HEK293 (cell line): ENCODE measurements around the gene DST.
A peak's percentile ranks its signal among the peaks of the same experiment; 100 is the strongest.

Experiments
- IKZF3 ChIP-seq: fragments of 450-650 bp; IDR thresholded peaks from 2 replicates; pipeline ENCODE4 v1.5.0; 2018; ENCODE audit warnings: missing biosample characterization, mild to moderate bottlenecking, missing genetic modification characterization, moderate library complexity
- KLF8 ChIP-seq: fragments of 450-650 bp; formaldehyde crosslinking; IDR thresholded peaks from 2 replicates; pipeline ENCODE4 v1.5.1; 2016; ENCODE audit warnings: missing biosample characterization, missing genetic modification characterization
- SP2 ChIP-seq: fragments of 450-650 bp; formaldehyde crosslinking; IDR thresholded peaks from 2 replicates; pipeline ENCODE4 v1.5.1; 2016; ENCODE audit warnings: missing biosample characterization, missing genetic modification characterization
- SP7 ChIP-seq: fragments of 450-650 bp; formaldehyde crosslinking; IDR thresholded peaks from 2 replicates; pipeline ENCODE4 v1.5.1; 2016; ENCODE audit warnings: missing biosample characterization, missing genetic modification characterization
- TCF7L2 ChIP-seq: IDR thresholded peaks from 2 replicates; pipeline ENCODE4 v1.6.1; 2011; ENCODE audit warnings: low read depth, mild to moderate bottlenecking, inconsistent platforms, low read length, moderate library complexity, borderline replicate concordance
- ZBTB8A ChIP-seq: fragments of 450-650 bp; formaldehyde crosslinking; IDR thresholded peaks from 2 replicates; pipeline ENCODE4 v1.5.1; 2016; ENCODE audit warnings: missing biosample characterization, missing genetic modification characterization
- ZFP3 ChIP-seq: fragments of 450-650 bp; formaldehyde crosslinking; IDR thresholded peaks from 2 replicates; pipeline ENCODE4 v1.5.1; 2016; ENCODE audit warnings: low read depth, missing biosample characterization, missing genetic modification characterization
- ZFP69B ChIP-seq: fragments of 450-650 bp; formaldehyde crosslinking; IDR thresholded peaks from 2 replicates; pipeline ENCODE4 v1.5.1; 2016; ENCODE audit warnings: missing biosample characterization, missing genetic modification characterization
- ZNF184 ChIP-seq: fragments of 450-650 bp; IDR thresholded peaks from 2 replicates; pipeline ENCODE4 v1.5.1; 2018; ENCODE audit warnings: missing biosample characterization, mild to moderate bottlenecking, missing genetic modification characterization
- ZNF19 ChIP-seq: fragments of 450-650 bp; formaldehyde crosslinking; IDR thresholded peaks from 2 replicates; pipeline ENCODE4; 2016; ENCODE audit warnings: missing biosample characterization, missing genetic modification characterization, low read depth
- ZNF24 ChIP-seq: fragments of 450-650 bp; formaldehyde crosslinking; IDR thresholded peaks from 2 replicates; pipeline ENCODE4 v1.5.1; 2016; ENCODE audit warnings: missing biosample characterization, missing genetic modification characterization
- ZNF350 ChIP-seq: fragments of 450-650 bp; formaldehyde crosslinking; IDR thresholded peaks from 2 replicates; pipeline ENCODE4 v1.5.0; 2017; ENCODE audit warnings: missing biosample characterization, mild to moderate bottlenecking, missing genetic modification characterization
- ZNF423 ChIP-seq: fragments of 450-650 bp; formaldehyde crosslinking; IDR thresholded peaks from 2 replicates; pipeline ENCODE4 v1.5.1; 2016; ENCODE audit warnings: missing biosample characterization, missing genetic modification characterization
- ZNF621 ChIP-seq: fragments of 450-650 bp; formaldehyde crosslinking; IDR thresholded peaks from 2 replicates; pipeline ENCODE4 v1.5.1; 2017; ENCODE audit warnings: missing biosample characterization, missing genetic modification characterization
- ZNF777 ChIP-seq: fragments of 450-650 bp; formaldehyde crosslinking; IDR thresholded peaks from 2 replicates; pipeline ENCODE4 v1.5.1; 2017; ENCODE audit warnings: missing biosample characterization, missing genetic modification characterization, borderline replicate concordance
- ZSCAN16 ChIP-seq: fragments of 450-650 bp; formaldehyde crosslinking; IDR thresholded peaks from 2 replicates; pipeline ENCODE4 v1.5.1; 2016; ENCODE audit warnings: missing biosample characterization, missing genetic modification characterization
- ZXDB ChIP-seq: fragments of 450-650 bp; formaldehyde crosslinking; IDR thresholded peaks from 2 replicates; pipeline ENCODE4 v1.5.1; 2016; ENCODE audit warnings: missing biosample characterization, missing genetic modification characterization
- TF ChIP-seq, protein P1 (sequence below): fragments of 450-650 bp; formaldehyde crosslinking; IDR thresholded peaks from 2 replicates; pipeline ENCODE4 v1.5.1; 2016; ENCODE audit warnings: missing biosample characterization, missing genetic modification characterization
- TF ChIP-seq, protein P2 (sequence below): fragments of 450-650 bp; formaldehyde crosslinking; IDR thresholded peaks from 2 replicates; pipeline ENCODE4 v1.5.1; 2016; ENCODE audit warnings: missing biosample characterization, missing genetic modification characterization, low read depth
- TF ChIP-seq, protein P3 (sequence below): fragments of 450-650 bp; formaldehyde crosslinking; IDR thresholded peaks from 2 replicates; pipeline ENCODE4 v1.5.1; 2016; ENCODE audit warnings: missing biosample characterization, missing genetic modification characterization
- TF ChIP-seq, protein P4 (sequence below): fragments of 450-650 bp; formaldehyde crosslinking; IDR thresholded peaks from 2 replicates; pipeline ENCODE4 v1.5.1; 2017; ENCODE audit warnings: missing biosample characterization, missing genetic modification characterization
- TF ChIP-seq, protein P5 (sequence below): fragments of 450-650 bp; formaldehyde crosslinking; IDR thresholded peaks from 2 replicates; pipeline ENCODE4 v1.5.1; 2016; ENCODE audit warnings: missing biosample characterization, missing genetic modification characterization
- TF ChIP-seq, protein P6 (sequence below): fragments of 450-650 bp; formaldehyde crosslinking; IDR thresholded peaks from 2 replicates; pipeline ENCODE4 v1.5.1; 2016; ENCODE audit warnings: missing biosample characterization, missing genetic modification characterization
- TF ChIP-seq, protein P7 (sequence below): fragments of 450-650 bp; formaldehyde crosslinking; IDR thresholded peaks from 2 replicates; pipeline ENCODE4 v1.5.1; 2016; ENCODE audit warnings: missing biosample characterization, missing genetic modification characterization
- TF ChIP-seq, protein P8 (sequence below): fragments of 450-650 bp; formaldehyde crosslinking; IDR thresholded peaks from 2 replicates; pipeline ENCODE4 v1.5.1; 2016; ENCODE audit warnings: missing biosample characterization, missing genetic modification characterization

DST gene

DNA sequence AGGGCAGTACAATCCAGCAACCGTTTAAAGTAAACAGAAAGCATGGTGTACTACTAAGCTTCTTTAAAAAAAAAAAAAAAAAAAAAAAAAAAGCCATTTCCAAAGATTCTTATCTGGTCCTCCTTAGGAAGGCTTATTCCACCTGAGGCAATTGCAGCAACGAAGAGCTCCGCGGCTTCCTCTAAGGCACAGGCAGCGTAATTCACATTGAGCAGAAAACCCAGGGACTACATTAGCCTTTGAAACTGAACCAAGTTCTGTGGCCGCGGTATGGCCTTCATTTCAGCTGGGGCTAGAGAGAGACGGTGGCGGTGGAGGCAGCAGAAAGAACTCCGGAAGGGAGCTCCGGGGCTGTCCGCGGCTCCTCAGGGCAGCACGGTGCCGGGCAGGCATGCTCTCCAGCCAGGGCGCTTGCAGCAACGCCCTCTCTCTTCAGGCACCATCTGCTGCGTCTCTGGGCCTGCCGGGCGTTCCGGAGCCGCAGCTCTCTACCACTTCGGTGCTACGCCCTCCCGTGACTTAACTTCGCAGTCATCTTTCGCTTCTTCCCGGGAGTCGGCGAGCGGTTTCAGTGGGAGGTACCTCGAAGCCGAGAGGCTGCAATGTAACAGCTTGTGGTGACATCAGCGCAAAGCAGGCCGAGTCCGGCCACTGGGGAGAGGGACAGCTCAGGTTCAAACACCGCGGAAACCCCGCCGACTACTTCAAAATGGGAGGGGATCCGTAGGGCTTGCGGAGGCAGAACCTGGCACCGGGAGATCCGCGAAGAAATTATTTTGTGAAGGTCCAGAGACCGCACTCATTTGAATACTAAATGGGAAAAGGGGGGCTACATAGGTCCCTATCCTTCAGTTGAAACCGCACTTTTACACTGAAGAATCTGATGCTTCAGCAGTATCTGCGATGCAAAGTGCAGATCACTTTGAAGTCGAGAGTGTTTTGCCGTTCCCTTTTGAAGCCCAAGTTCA is 100.0 kb downstream of the DST start (continued):
- TF ChIP-seq ZFP3 (tag by site-specific recombination): no peak
- TF ChIP-seq ZBTB8A: peak; percentile 97
- 0 out of 2 replicates have a peak, but pooled peaks have one; percentile 53 for TF ChIP-seq ZNF24
- TF ChIP-seq, protein P1, sequence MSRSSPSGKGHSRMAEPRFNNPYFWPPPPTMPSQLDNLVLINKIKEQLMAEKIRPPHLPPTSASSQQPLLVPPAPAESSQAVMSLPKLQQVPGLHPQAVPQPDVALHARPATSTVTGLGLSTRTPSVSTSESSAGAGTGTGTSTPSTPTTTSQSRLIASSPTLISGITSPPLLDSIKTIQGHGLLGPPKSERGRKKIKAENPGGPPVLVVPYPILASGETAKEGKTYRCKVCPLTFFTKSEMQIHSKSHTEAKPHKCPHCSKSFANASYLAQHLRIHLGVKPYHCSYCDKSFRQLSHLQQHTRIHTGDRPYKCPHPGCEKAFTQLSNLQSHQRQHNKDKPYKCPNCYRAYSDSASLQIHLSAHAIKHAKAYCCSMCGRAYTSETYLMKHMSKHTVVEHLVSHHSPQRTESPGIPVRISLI (tag by site-specific recombination): peak; percentile 99
- TF ChIP-seq, protein P2, sequence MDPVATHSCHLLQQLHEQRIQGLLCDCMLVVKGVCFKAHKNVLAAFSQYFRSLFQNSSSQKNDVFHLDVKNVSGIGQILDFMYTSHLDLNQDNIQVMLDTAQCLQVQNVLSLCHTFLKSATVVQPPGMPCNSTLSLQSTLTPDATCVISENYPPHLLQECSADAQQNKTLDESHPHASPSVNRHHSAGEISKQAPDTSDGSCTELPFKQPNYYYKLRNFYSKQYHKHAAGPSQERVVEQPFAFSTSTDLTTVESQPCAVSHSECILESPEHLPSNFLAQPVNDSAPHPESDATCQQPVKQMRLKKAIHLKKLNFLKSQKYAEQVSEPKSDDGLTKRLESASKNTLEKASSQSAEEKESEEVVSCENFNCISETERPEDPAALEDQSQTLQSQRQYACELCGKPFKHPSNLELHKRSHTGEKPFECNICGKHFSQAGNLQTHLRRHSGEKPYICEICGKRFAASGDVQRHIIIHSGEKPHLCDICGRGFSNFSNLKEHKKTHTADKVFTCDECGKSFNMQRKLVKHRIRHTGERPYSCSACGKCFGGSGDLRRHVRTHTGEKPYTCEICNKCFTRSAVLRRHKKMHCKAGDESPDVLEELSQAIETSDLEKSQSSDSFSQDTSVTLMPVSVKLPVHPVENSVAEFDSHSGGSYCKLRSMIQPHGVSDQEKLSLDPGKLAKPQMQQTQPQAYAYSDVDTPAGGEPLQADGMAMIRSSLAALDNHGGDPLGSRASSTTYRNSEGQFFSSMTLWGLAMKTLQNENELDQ (tag by site-specific recombination): no peak
- TF ChIP-seq ZSCAN16 (tag by site-specific recombination): no peak
- peak; percentile 77; the same call in 1 of the 2 replicates for TF ChIP-seq KLF8 (tag by site-specific recombination)
- TF ChIP-seq, protein P3, sequence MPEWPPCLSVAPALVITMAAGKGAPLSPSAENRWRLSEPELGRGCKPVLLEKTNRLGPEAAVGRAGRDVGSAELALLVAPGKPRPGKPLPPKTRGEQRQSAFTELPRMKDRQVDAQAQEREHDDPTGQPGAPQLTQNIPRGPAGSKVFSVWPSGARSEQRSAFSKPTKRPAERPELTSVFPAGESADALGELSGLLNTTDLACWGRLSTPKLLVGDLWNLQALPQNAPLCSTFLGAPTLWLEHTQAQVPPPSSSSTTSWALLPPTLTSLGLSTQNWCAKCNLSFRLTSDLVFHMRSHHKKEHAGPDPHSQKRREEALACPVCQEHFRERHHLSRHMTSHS (tag by site-specific recombination): no peak
- TF ChIP-seq, protein P4, sequence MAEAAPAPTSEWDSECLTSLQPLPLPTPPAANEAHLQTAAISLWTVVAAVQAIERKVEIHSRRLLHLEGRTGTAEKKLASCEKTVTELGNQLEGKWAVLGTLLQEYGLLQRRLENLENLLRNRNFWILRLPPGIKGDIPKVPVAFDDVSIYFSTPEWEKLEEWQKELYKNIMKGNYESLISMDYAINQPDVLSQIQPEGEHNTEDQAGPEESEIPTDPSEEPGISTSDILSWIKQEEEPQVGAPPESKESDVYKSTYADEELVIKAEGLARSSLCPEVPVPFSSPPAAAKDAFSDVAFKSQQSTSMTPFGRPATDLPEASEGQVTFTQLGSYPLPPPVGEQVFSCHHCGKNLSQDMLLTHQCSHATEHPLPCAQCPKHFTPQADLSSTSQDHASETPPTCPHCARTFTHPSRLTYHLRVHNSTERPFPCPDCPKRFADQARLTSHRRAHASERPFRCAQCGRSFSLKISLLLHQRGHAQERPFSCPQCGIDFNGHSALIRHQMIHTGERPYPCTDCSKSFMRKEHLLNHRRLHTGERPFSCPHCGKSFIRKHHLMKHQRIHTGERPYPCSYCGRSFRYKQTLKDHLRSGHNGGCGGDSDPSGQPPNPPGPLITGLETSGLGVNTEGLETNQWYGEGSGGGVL (tag by site-specific recombination): peak; percentile 53
- TF ChIP-seq IKZF3: peak; percentile 79
- peak; percentile 21; the same call in 1 of the 2 replicates for TF ChIP-seq ZFP69B (tag by site-specific recombination)
- TF ChIP-seq ZNF621 (tag by site-specific recombination): no peak
- TF ChIP-seq, protein P5, sequence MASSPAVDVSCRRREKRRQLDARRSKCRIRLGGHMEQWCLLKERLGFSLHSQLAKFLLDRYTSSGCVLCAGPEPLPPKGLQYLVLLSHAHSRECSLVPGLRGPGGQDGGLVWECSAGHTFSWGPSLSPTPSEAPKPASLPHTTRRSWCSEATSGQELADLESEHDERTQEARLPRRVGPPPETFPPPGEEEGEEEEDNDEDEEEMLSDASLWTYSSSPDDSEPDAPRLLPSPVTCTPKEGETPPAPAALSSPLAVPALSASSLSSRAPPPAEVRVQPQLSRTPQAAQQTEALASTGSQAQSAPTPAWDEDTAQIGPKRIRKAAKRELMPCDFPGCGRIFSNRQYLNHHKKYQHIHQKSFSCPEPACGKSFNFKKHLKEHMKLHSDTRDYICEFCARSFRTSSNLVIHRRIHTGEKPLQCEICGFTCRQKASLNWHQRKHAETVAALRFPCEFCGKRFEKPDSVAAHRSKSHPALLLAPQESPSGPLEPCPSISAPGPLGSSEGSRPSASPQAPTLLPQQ: no peak; the same call in none of the 2 replicates
- TF ChIP-seq ZNF777 (tag by site-specific recombination): no peak
- peak; percentile 82 for TF ChIP-seq SP2
- TF ChIP-seq SP7 (tag by site-specific recombination): peak; percentile 89
- TF ChIP-seq, protein P6, sequence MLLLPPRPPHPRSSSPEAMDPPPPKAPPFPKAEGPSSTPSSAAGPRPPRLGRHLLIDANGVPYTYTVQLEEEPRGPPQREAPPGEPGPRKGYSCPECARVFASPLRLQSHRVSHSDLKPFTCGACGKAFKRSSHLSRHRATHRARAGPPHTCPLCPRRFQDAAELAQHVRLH (tag by site-specific recombination): 0 out of 2 replicates have a peak, but pooled peaks have one; percentile 14
- TF ChIP-seq ZNF19: no peak
- no peak for TF ChIP-seq ZNF350 (tag by site-specific recombination)
- TF ChIP-seq ZNF423 (tag by site-specific recombination): no peak; the same call in 1 of the 2 replicates
- TF ChIP-seq ZNF184: no peak
- TF ChIP-seq ZXDB: peak; percentile 91; the same call in 1 of the 2 replicates
- peak; percentile 86 for TF ChIP-seq TCF7L2
- TF ChIP-seq, protein P7, sequence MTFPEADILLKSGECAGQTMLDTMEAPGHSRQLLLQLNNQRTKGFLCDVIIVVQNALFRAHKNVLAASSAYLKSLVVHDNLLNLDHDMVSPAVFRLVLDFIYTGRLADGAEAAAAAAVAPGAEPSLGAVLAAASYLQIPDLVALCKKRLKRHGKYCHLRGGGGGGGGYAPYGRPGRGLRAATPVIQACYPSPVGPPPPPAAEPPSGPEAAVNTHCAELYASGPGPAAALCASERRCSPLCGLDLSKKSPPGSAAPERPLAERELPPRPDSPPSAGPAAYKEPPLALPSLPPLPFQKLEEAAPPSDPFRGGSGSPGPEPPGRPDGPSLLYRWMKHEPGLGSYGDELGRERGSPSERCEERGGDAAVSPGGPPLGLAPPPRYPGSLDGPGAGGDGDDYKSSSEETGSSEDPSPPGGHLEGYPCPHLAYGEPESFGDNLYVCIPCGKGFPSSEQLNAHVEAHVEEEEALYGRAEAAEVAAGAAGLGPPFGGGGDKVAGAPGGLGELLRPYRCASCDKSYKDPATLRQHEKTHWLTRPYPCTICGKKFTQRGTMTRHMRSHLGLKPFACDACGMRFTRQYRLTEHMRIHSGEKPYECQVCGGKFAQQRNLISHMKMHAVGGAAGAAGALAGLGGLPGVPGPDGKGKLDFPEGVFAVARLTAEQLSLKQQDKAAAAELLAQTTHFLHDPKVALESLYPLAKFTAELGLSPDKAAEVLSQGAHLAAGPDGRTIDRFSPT (tag by site-specific recombination): no peak
- TF ChIP-seq, protein P8, sequence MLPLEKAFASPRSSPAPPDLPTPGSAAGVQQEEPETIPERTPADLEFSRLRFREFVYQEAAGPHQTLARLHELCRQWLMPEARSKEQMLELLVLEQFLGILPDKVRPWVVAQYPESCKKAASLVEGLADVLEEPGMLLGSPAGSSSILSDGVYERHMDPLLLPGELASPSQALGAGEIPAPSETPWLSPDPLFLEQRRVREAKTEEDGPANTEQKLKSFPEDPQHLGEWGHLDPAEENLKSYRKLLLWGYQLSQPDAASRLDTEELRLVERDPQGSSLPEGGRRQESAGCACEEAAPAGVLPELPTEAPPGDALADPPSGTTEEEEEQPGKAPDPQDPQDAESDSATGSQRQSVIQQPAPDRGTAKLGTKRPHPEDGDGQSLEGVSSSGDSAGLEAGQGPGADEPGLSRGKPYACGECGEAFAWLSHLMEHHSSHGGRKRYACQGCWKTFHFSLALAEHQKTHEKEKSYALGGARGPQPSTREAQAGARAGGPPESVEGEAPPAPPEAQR: no peak
